ENCODE results near the gene FHOD1.

FHOD1 gene

GRCh38 chr16:67248401-67249177 lies 1.3 kb upstream of the FHOD1 start, which contains the start of gene SLC9A5:
Gene SLC9A5 (plus strand): TSS chr16:67248979. CDS start chr16:67249015, 36 bp downstream.
- DNase-seq: peak in 2 of 5 donors; percentile 30 to 33

- DNase-seq: no peak
Observed at GRCh38 chr16:67248073-67248400, 756 bp upstream of the FHOD1 start.

DNA sequence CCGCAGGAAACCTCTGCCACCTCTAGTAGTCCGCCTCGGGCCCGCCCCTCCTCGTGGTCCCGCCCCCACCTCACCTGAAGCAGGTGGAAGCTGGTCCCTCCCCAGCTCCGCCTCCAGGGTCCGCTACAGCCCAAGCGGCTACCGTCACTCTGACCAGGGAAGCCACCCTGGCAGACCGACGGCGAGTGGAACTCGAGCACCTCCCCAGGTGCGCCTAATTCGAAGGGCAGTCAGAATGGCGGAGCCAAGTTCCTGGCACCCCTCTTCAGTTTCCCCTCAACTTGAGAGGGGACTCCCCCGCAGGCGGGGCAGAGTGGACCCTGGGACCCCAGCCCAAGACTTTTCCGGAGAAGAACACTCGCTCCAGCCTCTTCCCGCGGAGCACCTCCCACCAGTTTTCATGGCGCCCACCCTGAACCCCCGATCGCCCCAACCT lies 507 bp downstream of the FHOD1 start:
- DNase-seq: peak in 3 of 5 donors; percentile 34 to 41 (median 38)

- DNase-seq: peak in 4 of 5 donors; percentile 32 to 49 (median 42)
Observed at GRCh38 chr16:67246081-67246755, 1.1 kb downstream of the FHOD1 start.

DNA sequence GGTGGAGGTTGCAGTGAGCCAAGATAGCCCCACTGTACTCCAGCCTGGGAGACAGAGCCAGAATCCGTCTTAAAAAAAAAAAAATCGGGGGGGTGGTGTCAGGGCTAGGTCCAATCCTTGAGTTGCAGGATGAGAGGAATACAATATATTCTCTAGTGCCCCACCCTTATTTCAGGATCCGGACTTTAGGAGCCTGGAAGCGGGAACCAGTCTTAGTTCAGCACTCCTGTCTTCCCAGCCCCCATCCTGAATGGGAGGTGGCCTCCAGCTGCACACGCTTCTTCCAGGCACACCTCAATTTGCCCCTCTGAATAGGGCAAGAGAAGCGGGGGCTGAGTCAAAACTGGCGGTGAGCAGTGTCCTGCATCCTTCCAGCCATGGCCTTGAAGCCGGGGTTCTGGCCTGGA lies 1.6 kb downstream of the FHOD1 start:
- DNase-seq: no peak

- DNase-seq: no peak
Observed at GRCh38 chr16:67245186-67245585, 2.1 kb downstream of the FHOD1 start.

DNA sequence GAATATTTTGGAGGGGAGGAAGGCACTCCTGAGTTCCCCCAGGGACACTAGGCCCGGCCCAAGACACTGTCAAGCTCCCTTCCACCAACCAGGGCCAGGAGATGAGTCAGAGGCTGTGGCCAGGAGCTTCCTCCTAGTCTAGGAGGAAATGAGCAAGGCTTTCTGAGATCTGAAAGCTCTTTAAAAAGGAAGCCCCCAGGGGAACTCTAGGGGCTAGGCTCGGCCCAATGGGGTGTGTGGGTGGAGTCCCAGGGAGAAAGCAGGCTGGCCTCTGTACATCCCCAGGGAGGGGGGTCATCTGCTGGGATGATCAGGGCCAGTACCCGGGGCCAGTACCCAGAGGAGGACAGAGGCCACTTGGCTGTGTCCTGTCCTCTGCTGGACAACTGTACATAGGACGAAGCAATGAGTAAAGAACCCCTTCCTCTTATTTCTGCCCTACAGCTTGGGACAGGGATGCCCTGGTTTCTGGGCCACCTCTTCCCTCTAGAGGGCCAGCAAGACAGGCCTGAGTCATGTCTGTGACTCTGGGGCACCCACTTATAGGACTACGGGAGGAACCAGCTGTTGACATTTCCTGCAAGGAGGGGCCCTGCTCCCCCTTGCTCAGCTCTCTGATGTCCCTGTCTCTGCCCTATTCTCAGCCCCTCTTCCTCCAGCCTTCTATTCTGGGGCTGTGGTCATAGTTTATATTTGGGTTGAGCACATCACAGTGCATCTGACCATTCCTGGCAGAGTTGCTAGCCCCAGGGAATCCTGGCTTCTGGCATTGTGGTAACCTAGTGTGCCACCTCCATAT lies 2.7 kb downstream of the FHOD1 start:
- DNase-seq: peak; percentile 54 to 87 (median 69)

DNA sequence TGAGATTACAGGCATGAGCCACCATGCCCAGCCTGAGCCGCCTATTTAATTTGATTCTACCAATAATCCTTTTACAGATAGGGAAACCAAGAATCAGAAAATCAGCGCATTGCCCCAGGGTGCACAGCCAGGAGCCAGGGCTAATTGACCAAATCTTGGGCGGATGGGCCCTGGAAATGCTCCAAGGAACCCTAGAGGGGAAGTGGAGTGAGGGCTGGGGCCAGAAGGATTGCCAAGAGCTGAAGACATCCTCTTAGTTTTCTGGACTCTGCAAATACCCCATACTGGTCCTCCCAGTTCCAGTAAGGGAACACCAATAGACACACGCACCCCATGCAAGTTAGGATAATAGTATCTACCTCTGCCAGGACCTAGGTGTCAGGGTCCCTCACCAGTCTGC lies 3.8 kb downstream of the FHOD1 start:
- no peak for DNase-seq

DNA sequence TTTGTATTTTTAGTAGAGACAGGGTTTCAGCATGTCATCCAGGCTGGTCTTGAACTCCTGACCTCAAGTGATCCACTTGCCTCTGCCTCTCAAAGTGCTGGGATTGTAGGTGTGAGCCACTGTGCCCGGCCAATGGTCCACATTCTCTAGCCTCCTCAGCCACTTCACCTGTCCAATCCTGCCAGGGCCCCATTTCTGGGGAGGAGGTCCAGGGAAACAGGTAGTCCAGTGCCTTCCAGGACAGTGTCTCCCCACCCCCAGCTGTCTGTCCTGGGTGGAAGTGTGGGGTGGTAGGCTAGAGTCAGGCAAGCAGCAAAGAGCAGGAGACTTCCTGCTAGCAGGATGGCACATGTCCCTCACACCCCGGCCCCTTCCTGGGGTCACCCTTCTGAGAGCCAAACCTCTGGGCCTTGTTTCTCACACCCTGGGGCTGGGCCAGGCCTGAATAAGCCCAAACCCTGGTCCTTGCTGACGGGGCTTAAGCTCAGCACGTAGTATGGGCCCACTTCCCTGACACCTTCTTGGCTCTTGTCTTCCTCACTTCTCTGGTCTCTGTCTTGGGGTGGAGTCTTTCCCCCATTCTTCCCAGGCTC lies 5.0 kb downstream of the FHOD1 start:
- DNase-seq: no peak

DNA sequence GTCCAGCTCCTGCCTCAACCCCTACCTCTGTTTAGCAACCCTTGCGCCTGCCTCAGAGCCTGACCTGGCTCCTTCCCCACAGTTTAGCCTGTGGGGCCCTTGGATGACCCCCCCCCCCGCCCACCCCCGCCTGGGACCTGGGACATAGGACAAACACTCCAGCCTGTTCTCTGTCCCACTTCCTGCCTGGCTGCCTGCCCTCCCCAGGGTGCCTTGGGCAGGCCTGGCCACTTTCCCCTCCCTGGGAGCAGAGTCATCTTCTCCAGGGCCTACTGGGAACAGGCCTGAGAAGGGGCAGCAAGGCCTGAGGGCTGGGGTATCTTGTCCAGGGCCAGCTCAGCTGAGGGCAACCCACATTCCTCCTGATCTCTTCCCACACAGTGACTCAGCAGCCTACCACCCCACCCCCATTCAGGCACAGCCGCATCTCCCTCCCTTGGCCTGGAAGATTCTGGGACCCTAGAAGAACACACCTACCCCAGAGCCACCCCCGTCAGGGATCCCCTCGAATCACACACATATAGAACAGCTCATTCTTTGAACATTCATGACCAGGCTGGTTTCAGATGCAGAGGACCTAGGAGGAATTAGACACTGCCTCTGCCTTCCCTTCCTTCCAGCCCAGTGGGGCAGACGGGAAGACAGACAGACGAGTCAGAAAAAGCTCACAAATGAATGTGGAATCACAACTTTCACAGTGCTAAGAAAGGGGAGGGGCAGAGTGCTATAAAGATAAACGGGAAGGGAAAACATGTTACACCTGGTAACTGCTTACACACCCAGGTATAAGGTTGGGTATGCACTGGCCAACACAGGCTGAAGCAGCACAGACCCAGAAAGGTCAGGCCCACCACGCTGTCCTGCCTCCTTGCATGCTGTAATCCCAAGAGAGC lies 6.0 kb downstream of the FHOD1 start:
- DNase-seq: no peak

GRCh38 chr16:67240506-67240905 lies 6.8 kb downstream of the FHOD1 start:
- no peak for DNase-seq

DNA sequence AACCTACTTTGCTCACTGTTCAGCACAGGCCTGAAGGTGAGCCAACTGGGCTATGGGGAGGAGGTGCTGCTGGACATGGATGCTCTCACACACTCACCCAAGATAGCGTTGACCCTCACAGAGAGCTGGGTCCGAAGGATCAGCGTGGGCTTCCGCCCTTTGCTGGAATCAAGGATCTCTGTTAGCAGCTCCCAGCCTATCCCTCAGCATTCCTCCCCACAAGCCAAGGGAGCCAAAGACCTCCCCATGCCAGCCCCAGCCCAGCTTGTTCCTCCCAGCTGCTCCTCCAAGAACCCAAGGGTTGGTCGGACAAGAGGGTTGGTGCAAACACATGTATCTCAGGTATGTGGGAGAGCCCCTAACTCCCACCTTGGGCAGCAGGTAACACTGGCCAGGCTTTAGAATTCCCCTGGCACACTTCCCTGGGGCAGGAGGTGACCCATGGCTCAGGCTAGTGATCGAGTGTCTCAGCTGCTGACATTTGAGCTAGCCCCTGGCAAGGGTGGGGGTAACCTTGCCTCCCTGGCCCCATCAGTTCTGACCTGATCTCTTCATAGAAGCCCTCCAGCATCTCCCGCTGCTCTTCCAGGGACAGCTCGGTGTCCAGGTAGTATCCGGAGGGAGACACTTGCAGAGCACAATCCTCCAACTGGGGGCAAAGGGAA lies 8.3 kb downstream of the FHOD1 start:
- no peak for DNase-seq

DNA sequence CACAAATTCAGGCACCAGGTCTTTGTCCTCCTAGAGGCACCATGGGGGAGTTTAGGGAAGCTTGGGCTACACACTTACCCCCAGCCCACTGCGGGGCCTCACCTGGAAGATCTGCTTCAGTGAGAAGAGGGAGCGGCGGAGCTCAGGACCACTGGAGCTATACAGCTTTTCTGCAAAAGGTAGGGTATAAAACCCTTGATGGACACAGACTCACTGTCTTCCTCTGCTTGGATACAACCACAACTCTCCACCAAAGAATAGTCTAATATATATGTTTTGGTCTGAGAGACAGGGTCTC lies 9.1 kb downstream of the FHOD1 start:
- no peak for DNase-seq

DNA sequence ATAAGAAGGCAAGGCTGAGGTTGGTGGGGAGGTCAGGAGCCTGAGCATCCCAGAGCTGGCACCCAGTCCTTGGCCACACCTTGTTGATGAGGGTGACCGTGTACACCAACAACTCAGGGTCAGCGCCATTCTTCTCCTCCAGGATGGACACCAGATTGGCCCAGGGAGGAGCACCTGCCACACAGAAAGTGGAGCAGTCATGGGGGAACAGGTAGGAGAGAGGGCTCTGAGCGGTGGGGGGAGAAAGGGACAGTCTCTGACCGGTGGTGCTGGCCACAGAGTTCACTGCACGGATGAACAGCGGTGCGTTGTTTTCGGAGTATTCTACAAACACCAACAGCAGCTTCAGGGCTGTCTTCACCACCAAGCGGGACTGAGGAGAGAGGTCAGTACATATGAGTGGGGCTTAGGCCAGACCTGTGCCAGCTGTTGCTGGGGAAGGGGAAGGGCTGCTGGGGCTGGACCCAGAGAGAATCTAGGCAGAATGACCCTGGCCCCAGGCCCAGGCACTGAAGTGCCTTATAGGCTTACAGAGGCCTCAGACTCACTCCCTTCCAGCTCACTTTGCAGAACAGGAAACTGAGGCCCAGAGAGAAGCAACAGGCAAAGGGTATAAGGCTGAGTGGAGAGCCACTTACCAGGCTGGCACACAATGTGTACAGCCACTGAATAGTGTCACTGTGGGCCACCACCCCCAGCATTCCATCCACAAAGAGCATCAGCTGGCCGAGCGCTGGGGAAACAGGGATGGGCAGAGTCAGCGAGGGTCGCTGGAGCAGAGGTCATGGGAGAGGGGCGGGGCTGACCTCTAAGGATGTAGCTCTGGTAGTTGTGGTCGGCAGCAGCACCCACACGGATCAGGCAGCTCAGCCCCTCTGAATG lies 9.6 kb downstream of the FHOD1 start:
- no peak for DNase-seq

- peak; percentile 59 to 78 (median 75) for DNase-seq
Observed at GRCh38 chr16:67236563-67237395, 10.5 kb downstream of the FHOD1 start.

DNA sequence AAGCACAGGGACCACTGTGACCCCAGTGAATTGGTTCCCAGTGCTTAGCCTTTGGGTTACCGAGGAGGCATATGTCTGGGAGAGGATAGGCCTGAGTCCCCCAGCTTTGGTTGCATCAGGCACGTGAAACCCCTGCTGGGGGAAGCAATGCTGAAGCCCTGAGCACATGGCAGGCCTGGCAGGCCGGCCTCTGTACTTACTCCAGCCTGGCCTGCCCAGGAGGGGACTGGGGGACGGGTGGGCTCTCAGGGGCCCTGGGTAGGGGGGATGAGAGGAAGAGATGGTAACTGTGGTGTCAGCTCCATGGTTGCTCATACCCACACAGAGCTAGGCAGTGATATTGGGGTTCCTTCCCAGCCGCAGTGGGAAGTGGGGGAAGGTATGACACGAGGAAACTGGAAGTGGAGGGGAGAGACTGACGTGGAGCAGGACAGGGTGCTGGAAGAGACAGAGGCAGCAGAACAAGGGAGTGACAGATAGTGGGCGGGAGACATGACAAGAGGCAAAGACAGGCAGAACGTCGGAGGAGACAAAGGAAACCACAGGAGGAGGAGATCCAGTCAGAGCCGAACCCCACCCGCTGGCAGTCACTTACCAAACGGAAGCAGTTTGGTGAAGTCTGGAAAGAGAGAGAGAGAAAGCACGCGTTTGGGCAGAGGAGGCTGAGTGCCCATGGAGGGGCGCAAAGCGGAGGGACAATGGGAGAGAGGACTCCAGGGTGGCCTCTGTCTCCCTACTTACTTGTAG lies 11.3 kb downstream of the FHOD1 start:
- DNase-seq: peak; percentile 34 to 79 (median 59)

DNA sequence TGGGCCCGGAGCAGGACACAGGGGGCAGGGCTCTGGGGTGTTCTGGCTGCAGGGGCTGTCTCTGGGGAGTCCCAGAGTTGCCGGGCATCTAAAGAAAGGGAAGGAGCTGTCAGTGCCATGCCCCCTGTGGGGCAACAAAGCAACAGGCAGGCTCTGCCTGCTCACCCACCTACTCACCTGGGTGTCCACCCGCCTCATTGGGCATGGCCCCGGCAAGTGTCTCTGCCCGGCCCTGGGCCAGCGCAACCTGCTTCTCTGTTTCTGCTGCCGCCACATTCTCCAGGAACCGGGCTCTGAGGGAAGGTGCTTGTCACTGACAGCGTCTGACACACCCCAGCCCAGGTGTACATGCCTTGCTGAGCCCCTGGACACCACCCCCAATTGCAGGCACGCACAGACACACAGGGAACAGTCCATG lies 13.1 kb downstream of the FHOD1 start:
- DNase-seq: no peak

- no peak for DNase-seq
Observed at GRCh38 chr16:67233596-67233995, 13.7 kb downstream of the FHOD1 start.

Measured in T-helper 1 cell (primary cell).